Liver (tissue), 9 donors: Measurements from ENCODE around the gene PRDX2. TPM values are rescaled to one million over a fixed set of nuclear protein-coding genes. Genes with fewer than 3 reads are reported as not detected.

Experiments used
- DNase-seq: peaks from one replicate; pipeline ENCODE4 v3.0.0-alpha.2; 2017; ENCODE audit warnings: low spot score
- H3K27ac ChIP-seq, 2 donors: one replicate each; pipeline ENCODE4 v1.7.0; 2013; ENCODE audit warnings: inconsistent platforms in 2 of 2, low read length in 2 of 2, control low read depth in 1 of 2, low read depth in 1 of 2, mild to moderate bottlenecking in 1 of 2
- H3K27me3 ChIP-seq, 4 donors: one replicate each; pipeline versions ENCODE4 v1.6.1 to v1.7.0; 2013; ENCODE audit warnings: low read length in 3 of 4, inconsistent platforms in 1 of 4, mild to moderate bottlenecking in 1 of 4, moderate library complexity in 1 of 4; ENCODE audit not compliant: control insufficient read depth in 4 of 4, insufficient read depth in 4 of 4
- H3K36me3 ChIP-seq, 4 donors: one replicate each; pipeline versions ENCODE4 v1.6.1 to v1.7.0; 2013; ENCODE audit warnings: low read length in 3 of 4, mild to moderate bottlenecking in 3 of 4, low read depth in 1 of 4, moderate library complexity in 1 of 4; ENCODE audit not compliant: control insufficient read depth in 4 of 4, insufficient read depth in 3 of 4
- H3K4me1 ChIP-seq, 4 donors: one replicate each; pipeline versions ENCODE4 v1.6.1 to v1.7.0; 2013; ENCODE audit warnings: low read length in 3 of 4, mild to moderate bottlenecking in 3 of 4, moderate library complexity in 1 of 4; ENCODE audit not compliant: control insufficient read depth in 4 of 4, insufficient read depth in 4 of 4
- H3K4me3 ChIP-seq, 3 donors: one replicate each; pipeline versions ENCODE4 v1.6.1 to v1.7.0; 2013; ENCODE audit warnings: low read length in 3 of 3, control low read depth in 1 of 3, low read depth in 1 of 3, mild to moderate bottlenecking in 1 of 3
- H3K9ac ChIP-seq, 2 donors: one replicate each; pipeline ENCODE4 v1.7.0; 2013; ENCODE audit warnings: low read length in 2 of 2, mild to moderate bottlenecking in 2 of 2, moderate library complexity in 2 of 2, control low read depth in 1 of 2, low read depth in 1 of 2
- H3K9me3 ChIP-seq, 4 donors: one replicate each; pipeline versions ENCODE4 v1.6.1 to v1.7.0; 2013; ENCODE audit warnings: low read length in 3 of 4; ENCODE audit not compliant: control insufficient read depth in 4 of 4
- FOXA1 ChIP-seq: IDR thresholded peaks from 2 replicates; pipeline ENCODE4 v1.6.1; 2016; ENCODE audit warnings: antibody characterized with exemption
- FOXA2 ChIP-seq: IDR thresholded peaks from 2 replicates; pipeline ENCODE4 v1.6.1; 2016; ENCODE audit warnings: antibody characterized with exemption
- HNF4G ChIP-seq: IDR thresholded peaks from 2 replicates; pipeline ENCODE4 v1.6.1; 2016; ENCODE audit warnings: antibody characterized with exemption
- JUND ChIP-seq, 2 donors: IDR thresholded peaks; 2 replicates each; pipeline ENCODE4 v1.6.1; 2016; ENCODE audit warnings: antibody characterized with exemption in 2 of 2
- NR2F2 ChIP-seq: IDR thresholded peaks from 2 replicates; pipeline ENCODE4 v1.6.1; 2016; ENCODE audit warnings: antibody characterized with exemption
- RAD21 ChIP-seq, 2 donors: IDR thresholded peaks; 2 replicates each; pipeline ENCODE4 v1.6.1; 2016; ENCODE audit warnings: antibody characterized with exemption in 2 of 2, mild to moderate bottlenecking in 2 of 2
- RXRA ChIP-seq, 2 donors: IDR thresholded peaks; 2 replicates each; pipeline ENCODE4 v1.6.1; 2017 to 2018; ENCODE audit warnings: antibody characterized with exemption in 2 of 2, mild to moderate bottlenecking in 1 of 2
- SP1 ChIP-seq: IDR thresholded peaks from 2 replicates; pipeline ENCODE4 v1.6.1; 2018; ENCODE audit warnings: antibody characterized with exemption, mild to moderate bottlenecking
- WGBS: extraction: QIAGEN DNeasy Blood & Tissue Kit; methylation state at CpG from one replicate; pipeline ENCODE4 v1.1.7; 2013; 5-methylcytosine and 5-hydroxymethylcytosine counted together
- polyA plus RNA-seq, 2 donors: library from polyadenylated mRNA; stranded (reverse) in 1 of 2; unstranded in 1 of 2; fragments of 200-250 nt in 1 of 2; fragments of >200 nt in 1 of 2; fragmentation: Nextera tagmentation in 1 of 2; extraction: Ambion mirVana in 1 of 2; gene quantifications; one replicate each; pipeline versions ENCODE4 v1.2.1 to v1.2.3, GENCODE V29; 2013 to 2015
- total RNA-seq, 2 donors: library from RNA; depleted of rRNA; stranded (reverse); fragments of >200 nt; gene quantifications; one replicate each; pipeline ENCODE4 v1.2.3, GENCODE V29; 2014
- TF ChIP-seq, protein P1 (sequence below): fragments of 150-350 bp; IDR thresholded peaks from 2 replicates; pipeline ENCODE4 v1.5.1; 2017; ENCODE audit warnings: improper control_type of control experiment, low read depth, low read length; ENCODE audit not compliant: missing input control
- TF ChIP-seq, protein P2 (sequence below): IDR thresholded peaks from 2 replicates; pipeline ENCODE4 v1.6.1; 2016; ENCODE audit warnings: antibody characterized with exemption
- TF ChIP-seq, protein P3 (sequence below): IDR thresholded peaks from 2 replicates; pipeline ENCODE4 v1.6.1; 2016; ENCODE audit warnings: antibody characterized with exemption, mild to moderate bottlenecking
- TF ChIP-seq, protein P4 (sequence below): IDR thresholded peaks from 2 replicates; pipeline ENCODE4 v1.6.1; 2016; ENCODE audit warnings: antibody characterized with exemption
- donor health status: healthy.
- donor health status: healthy.
- donor health status: healthy.
- donor health status: healthy.
- donor health status: healthy.

Gene PRDX2
- total and polyA plus RNA-seq, 4 donors = 222 to 1,737 (median 283) TPM

DNA sequence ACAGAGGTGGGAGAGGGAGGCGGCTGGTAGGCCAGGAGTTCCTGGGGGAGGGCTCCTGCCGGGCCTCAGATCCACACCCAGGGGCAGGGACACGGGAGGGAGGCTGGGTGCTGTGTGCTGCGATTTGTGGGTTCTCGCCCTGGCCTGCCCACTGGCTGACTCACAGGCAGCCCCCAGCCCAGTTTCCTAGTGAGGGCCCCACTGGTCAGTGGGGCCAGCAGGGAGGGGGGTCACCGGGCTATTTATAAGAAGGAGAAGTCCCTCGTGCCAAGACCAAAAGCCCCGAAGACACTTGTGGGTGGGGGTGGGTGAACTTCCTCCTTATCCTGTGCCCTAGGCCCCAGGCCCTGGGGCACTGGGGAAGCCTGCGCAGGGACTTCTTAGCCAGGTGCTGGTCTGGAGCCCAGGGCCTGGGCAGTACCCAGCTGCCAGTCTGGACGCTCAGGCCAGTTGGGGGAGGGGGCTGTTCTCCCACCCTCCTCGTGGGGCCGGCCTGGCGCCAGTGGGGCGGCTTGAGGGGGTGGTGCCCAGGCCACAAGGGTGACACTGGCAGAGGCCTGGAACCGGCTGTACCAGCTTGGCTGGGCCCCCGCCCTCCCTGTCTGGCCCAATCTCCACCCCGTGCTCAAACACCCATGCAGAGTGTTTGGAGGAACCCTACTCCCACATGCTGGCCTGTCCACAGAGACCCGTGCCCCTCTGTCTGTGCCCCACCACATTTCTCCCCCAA lies 15.3 kb downstream of the PRDX2 start:
- 56% methylated on average over 18 of the region's 18 CpGs for WGBS

DNA sequence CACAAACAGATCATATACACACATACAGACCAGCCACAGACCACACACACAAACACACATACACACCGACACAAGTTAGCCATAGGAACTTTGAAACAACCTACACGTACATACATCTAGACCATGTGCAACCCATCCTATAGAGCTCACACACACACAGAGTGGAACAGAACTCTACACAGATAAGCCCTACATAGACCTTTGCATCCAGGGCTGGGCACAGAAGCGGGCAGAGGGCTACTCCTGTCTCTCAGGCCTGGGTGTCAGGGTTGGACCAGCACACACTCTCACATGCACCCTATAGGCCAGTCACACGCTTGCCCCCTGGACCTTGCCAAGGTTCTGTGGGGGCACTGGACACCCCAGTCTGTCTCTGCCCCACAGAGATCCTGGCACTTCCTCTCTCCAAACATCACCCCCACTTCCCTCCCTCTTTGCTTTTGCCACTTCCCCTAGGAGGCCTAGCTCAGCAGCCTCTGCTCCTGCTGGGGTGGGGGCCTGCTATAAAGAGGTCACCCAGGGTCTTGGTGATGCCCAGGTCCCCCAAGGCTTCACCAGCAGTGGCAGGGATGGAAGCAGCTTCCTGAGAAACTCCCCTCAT lies 16.1 kb downstream of the PRDX2 start:
- 73% methylated on average over 4 of the region's 4 CpGs for WGBS
- TF ChIP-seq FOXA1 (no peak), RAD21 (IDR thresholded peaks at IDR 0.05) (no peak), NR2F2 (no peak), FOXA2 (no peak), JUND (IDR thresholded peaks at IDR 0.05) (no peak), HNF4G (no peak), RXRA (IDR thresholded peaks at IDR 0.05) (no peak)
- TF ChIP-seq, protein P1, sequence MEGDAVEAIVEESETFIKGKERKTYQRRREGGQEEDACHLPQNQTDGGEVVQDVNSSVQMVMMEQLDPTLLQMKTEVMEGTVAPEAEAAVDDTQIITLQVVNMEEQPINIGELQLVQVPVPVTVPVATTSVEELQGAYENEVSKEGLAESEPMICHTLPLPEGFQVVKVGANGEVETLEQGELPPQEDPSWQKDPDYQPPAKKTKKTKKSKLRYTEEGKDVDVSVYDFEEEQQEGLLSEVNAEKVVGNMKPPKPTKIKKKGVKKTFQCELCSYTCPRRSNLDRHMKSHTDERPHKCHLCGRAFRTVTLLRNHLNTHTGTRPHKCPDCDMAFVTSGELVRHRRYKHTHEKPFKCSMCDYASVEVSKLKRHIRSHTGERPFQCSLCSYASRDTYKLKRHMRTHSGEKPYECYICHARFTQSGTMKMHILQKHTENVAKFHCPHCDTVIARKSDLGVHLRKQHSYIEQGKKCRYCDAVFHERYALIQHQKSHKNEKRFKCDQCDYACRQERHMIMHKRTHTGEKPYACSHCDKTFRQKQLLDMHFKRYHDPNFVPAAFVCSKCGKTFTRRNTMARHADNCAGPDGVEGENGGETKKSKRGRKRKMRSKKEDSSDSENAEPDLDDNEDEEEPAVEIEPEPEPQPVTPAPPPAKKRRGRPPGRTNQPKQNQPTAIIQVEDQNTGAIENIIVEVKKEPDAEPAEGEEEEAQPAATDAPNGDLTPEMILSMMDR = no peak
- TF ChIP-seq, protein P2, sequence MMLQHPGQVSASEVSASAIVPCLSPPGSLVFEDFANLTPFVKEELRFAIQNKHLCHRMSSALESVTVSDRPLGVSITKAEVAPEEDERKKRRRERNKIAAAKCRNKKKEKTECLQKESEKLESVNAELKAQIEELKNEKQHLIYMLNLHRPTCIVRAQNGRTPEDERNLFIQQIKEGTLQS = no peak
- TF ChIP-seq, protein P3, sequence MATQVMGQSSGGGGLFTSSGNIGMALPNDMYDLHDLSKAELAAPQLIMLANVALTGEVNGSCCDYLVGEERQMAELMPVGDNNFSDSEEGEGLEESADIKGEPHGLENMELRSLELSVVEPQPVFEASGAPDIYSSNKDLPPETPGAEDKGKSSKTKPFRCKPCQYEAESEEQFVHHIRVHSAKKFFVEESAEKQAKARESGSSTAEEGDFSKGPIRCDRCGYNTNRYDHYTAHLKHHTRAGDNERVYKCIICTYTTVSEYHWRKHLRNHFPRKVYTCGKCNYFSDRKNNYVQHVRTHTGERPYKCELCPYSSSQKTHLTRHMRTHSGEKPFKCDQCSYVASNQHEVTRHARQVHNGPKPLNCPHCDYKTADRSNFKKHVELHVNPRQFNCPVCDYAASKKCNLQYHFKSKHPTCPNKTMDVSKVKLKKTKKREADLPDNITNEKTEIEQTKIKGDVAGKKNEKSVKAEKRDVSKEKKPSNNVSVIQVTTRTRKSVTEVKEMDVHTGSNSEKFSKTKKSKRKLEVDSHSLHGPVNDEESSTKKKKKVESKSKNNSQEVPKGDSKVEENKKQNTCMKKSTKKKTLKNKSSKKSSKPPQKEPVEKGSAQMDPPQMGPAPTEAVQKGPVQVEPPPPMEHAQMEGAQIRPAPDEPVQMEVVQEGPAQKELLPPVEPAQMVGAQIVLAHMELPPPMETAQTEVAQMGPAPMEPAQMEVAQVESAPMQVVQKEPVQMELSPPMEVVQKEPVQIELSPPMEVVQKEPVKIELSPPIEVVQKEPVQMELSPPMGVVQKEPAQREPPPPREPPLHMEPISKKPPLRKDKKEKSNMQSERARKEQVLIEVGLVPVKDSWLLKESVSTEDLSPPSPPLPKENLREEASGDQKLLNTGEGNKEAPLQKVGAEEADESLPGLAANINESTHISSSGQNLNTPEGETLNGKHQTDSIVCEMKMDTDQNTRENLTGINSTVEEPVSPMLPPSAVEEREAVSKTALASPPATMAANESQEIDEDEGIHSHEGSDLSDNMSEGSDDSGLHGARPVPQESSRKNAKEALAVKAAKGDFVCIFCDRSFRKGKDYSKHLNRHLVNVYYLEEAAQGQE = no peak
- TF ChIP-seq, protein P4, sequence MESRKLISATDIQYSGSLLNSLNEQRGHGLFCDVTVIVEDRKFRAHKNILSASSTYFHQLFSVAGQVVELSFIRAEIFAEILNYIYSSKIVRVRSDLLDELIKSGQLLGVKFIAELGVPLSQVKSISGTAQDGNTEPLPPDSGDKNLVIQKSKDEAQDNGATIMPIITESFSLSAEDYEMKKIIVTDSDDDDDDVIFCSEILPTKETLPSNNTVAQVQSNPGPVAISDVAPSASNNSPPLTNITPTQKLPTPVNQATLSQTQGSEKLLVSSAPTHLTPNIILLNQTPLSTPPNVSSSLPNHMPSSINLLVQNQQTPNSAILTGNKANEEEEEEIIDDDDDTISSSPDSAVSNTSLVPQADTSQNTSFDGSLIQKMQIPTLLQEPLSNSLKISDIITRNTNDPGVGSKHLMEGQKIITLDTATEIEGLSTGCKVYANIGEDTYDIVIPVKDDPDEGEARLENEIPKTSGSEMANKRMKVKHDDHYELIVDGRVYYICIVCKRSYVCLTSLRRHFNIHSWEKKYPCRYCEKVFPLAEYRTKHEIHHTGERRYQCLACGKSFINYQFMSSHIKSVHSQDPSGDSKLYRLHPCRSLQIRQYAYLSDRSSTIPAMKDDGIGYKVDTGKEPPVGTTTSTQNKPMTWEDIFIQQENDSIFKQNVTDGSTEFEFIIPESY = no peak
- H3K4me3 ChIP-seq = no peak overlapping the region
- peak overlapping the region; percentile 67 to 86 for H3K27ac ChIP-seq
- H3K9me3 ChIP-seq = no peaks in the 10 kb centered on the region
- H3K36me3 ChIP-seq = no peaks in the 10 kb centered on the region
- peaks cover 11 to 46% (median 27%) of the 10 kb centered on the region in 4 donors for H3K4me1 ChIP-seq
- peak; percentile 48 for DNase-seq
- H3K27me3 ChIP-seq = no peaks in the 10 kb centered on the region
- H3K9ac ChIP-seq = no peak overlapping the region

More for the DNA sequence above, 15.3 kb downstream of the PRDX2 start:
- H3K9me3 ChIP-seq = no peaks in the 10 kb centered on the region
- peak; percentile 53 for DNase-seq
- H3K36me3 ChIP-seq = no peaks in the 10 kb centered on the region
- peak overlapping the region; percentile 67 to 86 for H3K27ac ChIP-seq
- H3K4me3 ChIP-seq = no peak overlapping the region
- H3K4me1 ChIP-seq = peaks cover 11 to 52% (median 31%) of the 10 kb centered on the region in 4 donors
- no peaks in the 10 kb centered on the region for H3K27me3 ChIP-seq
- TF ChIP-seq, protein P1 = no peak
- TF ChIP-seq SP1 = peak; percentile 10
- no peak overlapping the region for H3K9ac ChIP-seq
